ENCODE results near the gene E2F3. TPM values are rescaled to one million over a fixed set of nuclear protein-coding genes. Genes with fewer than 3 reads are reported as not detected.

The E2F3 gene
- polyA plus RNA-seq, 2 of the 4 experiments (the other 2 are of a cell fraction) = 14.4 to 18.0 TPM

GRCh38 chr6:20354366-20354765, 47.3 kb upstream of the E2F3 start:
- 4% methylated on average over 3 of the region's 3 CpGs for WGBS (ENCODE audit: missing lambda C conversion rate)
- CTCF ChIA-PET = no interaction called here
- no peak for ATAC-seq
- POLR2A ChIA-PET = no interaction called here
- DNase-seq (ENCODE audit: low read depth in 1 of 2, low spot score in 1 of 2) = no peak
- FAIRE-seq = no peak
- H3K27ac ChIP-seq = no peak overlapping the region
- no peak overlapping the region for H3K4me3 ChIP-seq
- H3K9me3 ChIP-seq = no peaks in the 10 kb centered on the region; the same call in 2 of the 3 replicates
- no peaks in the 10 kb centered on the region for H3K4me1 ChIP-seq
- no peak overlapping the region for H3K4me2 ChIP-seq
- no peak for TF ChIP-seq EHF (CRISPR knock-in tag; IDR thresholded peaks at IDR 0.05)

- ChIA-PET CTCF (no interaction called here), POLR2A (no interaction called here)
- TF ChIP-seq POLR2A (IDR thresholded peaks at IDR 0.05; ENCODE audit: low read length) (no peak), RARB (CRISPR knock-in tag; IDR thresholded peaks at IDR 0.05) (no peak), BHLHE40 (IDR thresholded peaks at IDR 0.05; ENCODE audit: low read depth, low read length) (no peak), CHD4 (IDR thresholded peaks at IDR 0.05; ENCODE audit: borderline replicate concordance) (no peak), NR3C1 (IDR thresholded peaks at IDR 0.05) (no peak), CHD2 (IDR thresholded peaks at IDR 0.05; ENCODE audit: low read length, partially characterized antibody) (no peak)
- TF ChIP-seq, protein P1, sequence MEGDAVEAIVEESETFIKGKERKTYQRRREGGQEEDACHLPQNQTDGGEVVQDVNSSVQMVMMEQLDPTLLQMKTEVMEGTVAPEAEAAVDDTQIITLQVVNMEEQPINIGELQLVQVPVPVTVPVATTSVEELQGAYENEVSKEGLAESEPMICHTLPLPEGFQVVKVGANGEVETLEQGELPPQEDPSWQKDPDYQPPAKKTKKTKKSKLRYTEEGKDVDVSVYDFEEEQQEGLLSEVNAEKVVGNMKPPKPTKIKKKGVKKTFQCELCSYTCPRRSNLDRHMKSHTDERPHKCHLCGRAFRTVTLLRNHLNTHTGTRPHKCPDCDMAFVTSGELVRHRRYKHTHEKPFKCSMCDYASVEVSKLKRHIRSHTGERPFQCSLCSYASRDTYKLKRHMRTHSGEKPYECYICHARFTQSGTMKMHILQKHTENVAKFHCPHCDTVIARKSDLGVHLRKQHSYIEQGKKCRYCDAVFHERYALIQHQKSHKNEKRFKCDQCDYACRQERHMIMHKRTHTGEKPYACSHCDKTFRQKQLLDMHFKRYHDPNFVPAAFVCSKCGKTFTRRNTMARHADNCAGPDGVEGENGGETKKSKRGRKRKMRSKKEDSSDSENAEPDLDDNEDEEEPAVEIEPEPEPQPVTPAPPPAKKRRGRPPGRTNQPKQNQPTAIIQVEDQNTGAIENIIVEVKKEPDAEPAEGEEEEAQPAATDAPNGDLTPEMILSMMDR (IDR thresholded peaks at IDR 0.05) = no peak
- Histone ChIP-seq H3K4me3 (no peak overlapping the region), H3K4me2 (no peak overlapping the region), H3K27ac (no peak overlapping the region), H3K9me3 (no peaks in the 10 kb centered on the region), H3K4me1 (no peaks in the 10 kb centered on the region)
- 66% methylated on average over 5 of the region's 6 CpGs for WGBS (ENCODE audit: missing lambda C conversion rate)
- ATAC-seq = no peak
- no peak for DNase-seq (ENCODE audit: low read depth in 1 of 2, low spot score in 1 of 2)
- FAIRE-seq = no peak
Measured at GRCh38 chr6:20360471-20361119, 41.1 kb upstream of the E2F3 start.

DNA sequence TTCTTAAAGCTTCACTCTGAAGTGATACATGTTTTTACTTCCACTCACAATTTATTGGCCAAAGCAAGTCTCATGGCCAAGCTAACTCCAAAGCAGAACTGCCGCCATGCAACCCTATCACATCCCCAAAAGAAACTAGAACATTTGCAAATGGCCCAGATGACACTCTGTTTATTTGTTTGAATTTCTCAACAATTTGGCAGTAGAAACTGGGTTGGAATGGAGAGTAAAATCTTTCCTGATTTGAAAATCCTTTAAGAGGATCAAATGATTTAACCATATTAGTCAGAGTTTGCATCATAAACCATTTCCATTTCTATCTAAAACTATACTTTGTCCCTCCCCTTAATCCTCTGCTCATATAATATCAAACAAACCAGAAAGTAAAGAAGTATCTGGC, 39.1 kb upstream of the E2F3 start:
- no peak overlapping the region for H3K4me3 ChIP-seq
- ChIA-PET POLR2A (no interaction called here), CTCF (no interaction called here)
- DNase-seq (ENCODE audit: low read depth in 1 of 2, low spot score in 1 of 2) (no peak), FAIRE-seq (no peak), ATAC-seq (no peak)
- no peaks in the 10 kb centered on the region for H3K4me1 ChIP-seq
- H3K27ac ChIP-seq = no peak overlapping the region
- H3K9me3 ChIP-seq = no peaks in the 10 kb centered on the region
- TF ChIP-seq ZSCAN20 (CRISPR knock-in tag; IDR thresholded peaks at IDR 0.05) = no peak
- TF ChIP-seq TFCP2L1 (CRISPR knock-in tag; IDR thresholded peaks at IDR 0.05) = no peak
- TF ChIP-seq FOXS1 (CRISPR knock-in tag; IDR thresholded peaks at IDR 0.05) = no peak
- no peak for TF ChIP-seq ZC3H11A (IDR thresholded peaks at IDR 0.05)
- no peak for TF ChIP-seq RNF2 (IDR thresholded peaks at IDR 0.05; ENCODE audit: borderline replicate concordance, low read depth)
- TF ChIP-seq PHF8 (IDR thresholded peaks at IDR 0.05; ENCODE audit: borderline replicate concordance, low read depth) = no peak
- no peak for TF ChIP-seq EHF (CRISPR knock-in tag; IDR thresholded peaks at IDR 0.05)
- TF ChIP-seq, protein P1 (IDR thresholded peaks at IDR 0.05) = no peak
- TF ChIP-seq ELK1 (IDR thresholded peaks at IDR 0.05; ENCODE audit: low read depth, low read length) = no peak
- TF ChIP-seq FOSL2 (IDR thresholded peaks at IDR 0.05) = no peak
- TF ChIP-seq FOSL2 (CRISPR knock-in tag; IDR thresholded peaks at IDR 0.05) = no peak
- no peak overlapping the region for H3K4me2 ChIP-seq
- 63% methylated on average over 1 of the region's 1 CpG for WGBS (ENCODE audit: missing lambda C conversion rate)

Measured in A549 (cell line).